ENCODE data around the gene CDT1. TPM values are rescaled to one million over a fixed set of nuclear protein-coding genes. Genes with fewer than 3 reads are reported as not detected.

CDT1 gene
- total and polyA plus RNA-seq, 5 donors = 0.27 to 3.1 (median 0.67) TPM

DNA sequence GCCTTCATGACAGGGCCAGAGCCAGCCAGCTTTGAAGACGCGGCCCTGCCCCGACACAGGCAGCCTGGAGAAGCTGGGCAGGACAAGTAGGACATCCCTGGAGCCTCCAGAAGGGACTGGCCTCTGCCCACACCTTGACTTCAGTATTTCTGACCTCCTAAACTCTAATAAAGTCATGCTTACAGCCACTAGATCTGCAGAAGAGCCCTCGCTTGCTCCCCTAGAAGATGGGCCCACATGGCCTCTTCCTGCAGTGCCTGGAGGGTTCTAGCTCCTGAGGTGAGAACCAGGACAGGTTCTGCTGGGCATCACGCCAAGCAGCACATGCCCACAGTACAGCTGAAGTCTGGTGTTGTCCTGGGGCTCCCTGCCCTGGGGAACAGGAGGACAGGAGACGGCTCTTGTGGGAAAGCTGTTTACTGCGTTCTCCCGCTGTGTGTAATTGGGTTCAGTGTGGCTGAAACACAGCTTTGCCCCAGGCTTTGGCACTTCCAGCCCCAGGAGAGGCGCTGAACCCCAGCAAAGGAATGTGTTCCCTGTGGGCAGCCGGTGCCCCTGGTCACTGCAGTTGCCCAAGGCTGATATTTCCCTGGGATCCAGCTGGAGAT lies 5.6 kb downstream of the CDT1 start:
- DNase-seq = peak in 1 of 3 donors; percentile 55
- intact Hi-C loops (cut with DNase I) = no loop called here
- Histone ChIP-seq H3K4me1 (ENCODE audit: control insufficient read depth, insufficient read depth, low read length) (no peaks in the 10 kb centered on the region), H3K27ac (ENCODE audit: low read length) (no peak overlapping the region), H3K9me3 (ENCODE audit: control insufficient read depth, low read length) (no peaks in the 10 kb centered on the region), H3K4me3 (ENCODE audit: low read length) (no peak overlapping the region), H3K27me3 (ENCODE audit: control insufficient read depth, insufficient read depth) (no peaks in the 10 kb centered on the region)
- no peak for ATAC-seq
- 89% methylated on average over 10 of the region's 10 CpGs for WGBS

DNA sequence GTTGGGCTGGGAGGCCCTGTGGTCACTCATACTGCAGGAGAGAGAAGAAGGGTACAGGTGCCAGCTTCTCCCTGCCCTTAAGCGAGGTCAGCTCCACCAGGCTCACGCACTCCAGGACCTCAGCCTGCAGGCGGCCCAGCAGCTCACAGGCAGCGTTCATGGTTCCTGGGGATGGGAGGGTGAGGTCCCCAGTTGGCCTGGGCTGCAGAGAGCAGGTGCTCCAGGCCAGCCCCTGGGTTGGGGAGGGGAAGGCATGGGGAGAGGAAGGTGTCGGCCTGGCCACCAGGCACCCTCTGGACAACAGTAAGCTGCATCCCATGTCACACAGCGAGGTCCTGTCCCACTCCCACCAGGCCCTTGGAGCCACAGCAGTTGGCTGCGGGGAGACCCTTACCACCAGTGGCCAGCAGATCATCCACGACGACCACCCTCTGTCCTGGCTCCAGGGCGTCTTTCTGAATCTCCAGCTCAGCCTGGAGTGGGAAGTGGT lies 6.1 kb downstream of the CDT1 start:
- intact Hi-C loops (cut with DNase I) = loop anchor here in 1 of 4 donors (10.0 kb wide), 1 partner anchor 355 kb away; no protein-coding TSS in a partner anchor
- DNase-seq = peak in 1 of 3 donors; percentile 41
- Histone ChIP-seq H3K27me3 (ENCODE audit: control insufficient read depth, insufficient read depth) (no peaks in the 10 kb centered on the region), H3K4me1 (ENCODE audit: control insufficient read depth, insufficient read depth, low read length) (no peaks in the 10 kb centered on the region), H3K4me3 (ENCODE audit: low read length) (no peak overlapping the region), H3K27ac (ENCODE audit: low read length) (no peak overlapping the region), H3K9me3 (ENCODE audit: control insufficient read depth, low read length) (no peaks in the 10 kb centered on the region)
- WGBS = 77% methylated on average over 10 of the region's 10 CpGs
- no peak for ATAC-seq

DNA sequence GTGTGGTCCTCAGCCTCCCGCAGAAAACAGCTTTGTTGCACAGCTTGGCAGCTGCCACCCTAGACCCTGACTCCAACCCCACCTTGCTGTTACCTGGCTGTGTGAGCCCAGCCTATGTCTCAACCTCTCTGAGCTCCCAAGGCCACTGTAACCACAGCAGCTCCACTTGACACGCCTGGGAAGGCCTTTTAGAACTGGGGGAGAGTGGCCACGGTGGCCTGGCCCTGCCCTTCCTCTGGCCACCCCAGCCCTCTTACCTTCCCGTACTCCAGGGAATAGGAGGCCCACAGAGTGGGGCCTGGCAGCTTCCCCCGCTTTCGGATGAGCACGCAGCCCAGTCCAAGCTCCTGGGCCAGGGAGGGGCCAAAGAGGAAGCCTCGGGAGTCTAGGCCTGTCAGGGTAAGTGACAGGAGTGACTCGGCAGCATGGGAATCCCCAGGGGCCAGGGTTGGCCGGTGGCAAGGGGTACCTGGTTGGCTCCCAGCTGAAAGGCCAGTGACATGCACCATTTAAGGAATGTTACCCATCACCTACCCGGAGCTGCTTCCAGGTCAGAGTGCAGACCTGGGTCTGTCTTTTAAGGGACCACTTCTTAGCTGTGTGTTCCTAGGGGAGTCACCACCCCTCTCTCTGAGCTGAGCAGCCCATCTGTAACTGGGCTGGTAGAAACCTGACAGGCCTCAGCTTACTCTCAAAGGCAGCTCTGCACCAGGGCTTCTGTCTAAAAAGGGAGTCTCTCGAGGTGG lies 6.8 kb downstream of the CDT1 start:
- no peaks in the 10 kb centered on the region for H3K9me3 ChIP-seq (ENCODE audit: control insufficient read depth, low read length)
- 31% methylated on average over 12 of the region's 12 CpGs for WGBS
- intact Hi-C loops (cut with DNase I) = loop anchor here in 1 of 4 donors (10.0 kb wide), 1 partner anchor 354 kb away; no protein-coding TSS in a partner anchor
- no peaks in the 10 kb centered on the region for H3K4me1 ChIP-seq (ENCODE audit: control insufficient read depth, insufficient read depth, low read length)
- ATAC-seq = no peak
- H3K27me3 ChIP-seq (ENCODE audit: control insufficient read depth, insufficient read depth) = no peaks in the 10 kb centered on the region
- peak in 1 of 3 donors; percentile 76 for DNase-seq
- no peak overlapping the region for H3K27ac ChIP-seq (ENCODE audit: low read length)
- H3K4me3 ChIP-seq (ENCODE audit: low read length) = peak overlapping the region; percentile 62

DNA sequence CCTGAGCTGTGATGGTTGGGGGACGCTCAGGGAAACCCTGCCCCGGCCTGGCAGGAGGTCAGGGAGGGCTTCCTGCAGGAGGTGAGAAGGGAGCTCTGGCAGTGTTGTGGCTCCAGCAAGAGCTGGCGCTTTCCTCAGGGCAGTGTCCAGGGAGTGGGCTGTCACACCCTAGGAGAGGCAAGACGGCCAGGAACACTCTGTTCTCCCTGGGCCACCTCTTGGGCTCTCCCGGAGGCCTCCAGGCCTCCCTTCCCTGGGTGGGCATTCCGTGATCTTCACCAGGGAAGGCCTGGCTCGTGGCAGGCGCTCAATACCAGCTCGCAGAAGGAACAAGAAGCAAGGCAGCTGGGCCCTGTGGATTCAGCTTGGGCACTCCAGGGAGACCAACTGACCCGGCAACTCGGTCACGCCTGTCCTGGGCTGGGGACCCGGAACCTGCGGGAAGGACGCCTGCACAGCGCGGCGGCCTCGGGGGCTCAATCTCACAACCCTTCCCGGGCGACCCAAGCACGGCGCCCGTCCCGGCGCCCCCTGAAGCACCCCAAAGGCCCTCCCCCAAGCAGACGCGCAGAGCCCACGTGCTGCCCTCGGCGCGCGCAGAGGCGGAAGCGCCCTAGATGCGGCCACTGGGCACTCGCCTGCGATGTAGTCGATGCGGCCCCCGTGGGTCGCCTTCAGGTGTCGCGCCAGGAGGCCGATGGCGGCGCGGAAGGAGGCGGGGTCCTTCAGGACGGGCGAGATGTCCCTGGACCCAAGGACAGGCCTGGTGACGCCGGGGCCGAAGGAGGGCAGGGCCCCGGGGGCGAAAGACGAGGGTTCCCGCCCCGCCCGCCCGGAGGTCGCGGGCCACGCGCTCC lies 7.6 kb downstream of the CDT1 start:
- no peaks in the 10 kb centered on the region for H3K4me1 ChIP-seq (ENCODE audit: control insufficient read depth, insufficient read depth, low read length)
- peak; percentile 84 to 95 (median 94) for DNase-seq
- ATAC-seq = peak; percentile 80 to 83
- no peaks in the 10 kb centered on the region for H3K9me3 ChIP-seq (ENCODE audit: control insufficient read depth, low read length)
- peak overlapping the region; percentile 79 for H3K27ac ChIP-seq (ENCODE audit: low read length)
- H3K4me3 ChIP-seq (ENCODE audit: low read length) = peak overlapping the region; percentile 62
- no peaks in the 10 kb centered on the region for H3K27me3 ChIP-seq (ENCODE audit: control insufficient read depth, insufficient read depth)
- 2% methylated on average over 65 of the region's 65 CpGs for WGBS
- intact Hi-C loops (cut with DNase I) = loop anchor here in 1 of 4 donors (10.0 kb wide), 1 partner anchor 354 kb away; no protein-coding TSS in a partner anchor

DNA sequence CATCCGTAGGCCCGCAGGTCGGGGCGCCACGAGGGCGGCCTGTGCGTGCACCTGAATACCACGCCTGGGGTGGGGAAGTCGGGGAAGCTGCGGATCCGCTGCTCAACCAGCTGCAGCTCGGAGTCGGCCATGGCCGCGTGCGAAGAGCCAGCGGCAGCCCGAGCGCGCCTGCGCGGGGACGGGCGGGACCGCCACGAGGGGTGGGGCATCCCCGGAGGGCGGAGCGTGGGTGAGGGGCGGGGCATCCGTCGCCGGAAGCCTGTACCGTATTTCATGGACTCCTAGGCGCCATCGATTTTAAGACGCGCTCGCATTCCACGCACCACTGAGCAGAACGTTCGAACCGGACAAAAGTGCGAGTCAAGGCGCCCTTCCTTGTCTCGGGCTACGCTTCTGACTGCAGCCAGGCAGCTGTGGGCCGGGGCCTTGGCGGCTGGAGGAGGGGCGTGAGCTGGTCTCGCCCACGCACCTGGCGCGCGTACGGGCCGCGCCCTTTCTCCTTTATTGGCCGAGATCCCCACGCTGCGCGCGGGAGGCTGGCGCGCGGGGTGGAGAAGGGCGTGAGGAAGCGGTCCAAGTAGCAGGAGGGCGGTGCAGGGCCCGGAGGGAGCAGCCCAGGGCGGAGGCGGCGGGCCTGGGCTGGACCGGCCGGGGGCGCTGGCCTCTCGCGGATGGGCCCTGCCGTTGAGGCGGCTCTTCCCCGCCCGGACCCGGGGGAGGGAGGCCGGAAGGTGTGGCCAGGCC lies 8.4 kb downstream of the CDT1 start, which contains the start of gene APRT:
TSS of gene APRT (minus strand) at position 160 of the 744 bp plus-strand sequence. CDS start at position 131, 29 bp downstream.
- H3K27ac ChIP-seq (ENCODE audit: low read length) = peak within 1 kb of the TSS; percentile 97
- WGBS = under 1% methylated on average over 84 of the region's 84 CpGs
- peak; percentile 91 for ATAC-seq
- intact Hi-C loops (cut with DNase I) = loop anchor here in 1 of 4 donors (10.0 kb wide), 1 partner anchor 353 kb away; no protein-coding TSS in a partner anchor
- no peaks in the 10 kb centered on the region for H3K9me3 ChIP-seq (ENCODE audit: control insufficient read depth, low read length)
- peak; percentile 94 to 99 (median 97) for DNase-seq
- H3K27me3 ChIP-seq (ENCODE audit: control insufficient read depth, insufficient read depth) = no peaks in the 10 kb centered on the region
- peak within 1 kb of the TSS; percentile 62 for H3K4me3 ChIP-seq (ENCODE audit: low read length)
- no peaks in the 10 kb centered on the region for H3K4me1 ChIP-seq (ENCODE audit: control insufficient read depth, insufficient read depth, low read length)

DNA sequence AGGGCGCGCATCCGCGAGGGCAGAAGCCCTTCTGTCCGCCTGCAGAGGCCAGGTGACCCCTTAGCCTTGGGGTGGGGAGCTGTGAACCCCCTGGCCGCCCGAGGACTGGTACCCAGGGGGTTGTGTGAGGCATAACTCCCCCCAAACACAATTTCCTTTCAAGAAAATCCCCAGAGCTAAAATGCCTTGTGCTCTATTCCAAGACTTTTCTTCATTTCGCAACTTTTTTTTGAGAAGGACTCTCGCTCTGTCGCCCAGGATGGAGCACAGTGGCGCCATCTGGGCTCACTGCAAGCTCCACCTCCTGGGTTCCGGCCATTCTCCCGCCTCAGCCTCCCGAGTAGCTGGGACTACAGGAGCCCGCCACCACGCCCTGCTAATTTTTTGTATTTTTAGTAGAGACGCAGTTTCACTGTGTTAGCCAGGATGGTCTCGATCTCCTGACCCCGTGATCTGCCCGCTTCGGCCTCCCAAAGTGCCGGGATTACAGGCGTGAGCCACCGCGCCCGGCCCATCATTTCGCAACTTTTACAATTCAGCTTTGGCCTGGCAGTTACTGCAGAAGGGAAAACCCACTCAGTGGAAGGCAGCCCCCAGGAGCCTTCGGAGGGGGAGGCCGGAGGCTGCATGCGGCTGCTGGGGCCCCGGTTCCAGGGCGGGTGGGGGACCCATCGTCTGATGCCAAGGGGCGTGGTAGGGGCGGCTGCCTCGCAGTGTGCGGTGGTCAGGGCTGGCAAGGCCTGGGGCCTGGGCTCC lies 9.1 kb downstream of the CDT1 start:
- ATAC-seq (peak; percentile 1 to 5), DNase-seq (peak; percentile 75 to 92 (median 87))
- no peaks in the 10 kb centered on the region for H3K27me3 ChIP-seq (ENCODE audit: control insufficient read depth, insufficient read depth)
- H3K9me3 ChIP-seq (ENCODE audit: control insufficient read depth, low read length) = no peaks in the 10 kb centered on the region
- peak overlapping the region; percentile 62 for H3K4me3 ChIP-seq (ENCODE audit: low read length)
- H3K27ac ChIP-seq (ENCODE audit: low read length) = peak overlapping the region; percentile 97
- H3K4me1 ChIP-seq (ENCODE audit: control insufficient read depth, insufficient read depth, low read length) = no peaks in the 10 kb centered on the region
- WGBS = 45% methylated on average over 37 of the region's 37 CpGs
- intact Hi-C loops (cut with DNase I) = loop anchor here in 1 of 4 donors (10.0 kb wide), 1 partner anchor 352 kb away; no protein-coding TSS in a partner anchor

DNA sequence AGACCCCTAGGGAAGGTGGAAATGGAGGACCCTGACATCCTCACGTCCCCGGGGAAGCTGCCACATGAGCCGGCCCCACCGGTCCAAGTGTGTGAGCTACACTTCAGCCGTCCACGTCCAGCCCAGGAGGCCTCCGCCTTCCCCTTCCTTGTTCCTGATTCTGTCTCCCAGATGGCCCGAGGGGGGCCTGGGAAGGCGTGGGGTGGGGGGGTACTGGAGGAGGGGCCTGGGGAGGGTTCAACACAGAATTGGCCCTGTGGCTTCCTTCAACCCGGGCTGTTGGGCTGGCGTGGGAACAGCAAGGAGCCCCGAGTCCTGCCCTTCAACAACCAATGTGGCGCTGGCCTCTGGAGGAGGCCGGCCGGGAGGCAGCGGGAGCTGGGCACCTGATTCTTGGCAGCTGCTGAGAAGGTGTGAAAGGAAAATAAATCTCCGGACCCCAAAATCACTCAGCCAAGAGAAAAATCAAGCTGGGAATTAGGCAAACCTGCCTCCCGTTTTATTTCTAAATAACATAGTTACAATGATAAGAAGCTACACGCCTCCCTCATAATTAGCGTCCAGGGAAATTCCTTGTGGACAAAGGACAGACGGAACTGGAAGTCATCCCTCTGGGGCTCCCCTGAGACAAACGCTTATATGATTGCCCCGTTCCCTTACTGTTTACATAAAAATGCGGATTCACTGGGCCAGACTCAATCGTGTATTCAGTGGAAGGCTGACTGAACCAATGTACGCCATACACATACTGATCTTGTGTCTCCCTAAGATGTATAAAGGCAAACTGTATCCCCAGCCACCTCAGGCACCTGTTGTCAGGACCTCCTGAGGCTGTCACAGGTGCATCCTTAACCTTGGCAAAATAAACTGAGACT lies 9.9 kb downstream of the CDT1 start:
- DNase-seq (peak in 1 of 3 donors; percentile 23), ATAC-seq (no peak)
- no peaks in the 10 kb centered on the region for H3K27me3 ChIP-seq (ENCODE audit: control insufficient read depth, insufficient read depth)
- intact Hi-C loops (cut with DNase I) = loop anchor here in 1 of 4 donors (10.0 kb wide), 1 partner anchor 351 kb away; no protein-coding TSS in a partner anchor
- H3K9me3 ChIP-seq (ENCODE audit: control insufficient read depth, low read length) = no peaks in the 10 kb centered on the region
- WGBS = 49% methylated on average over 26 of the region's 26 CpGs
- H3K27ac ChIP-seq (ENCODE audit: low read length) = no peak overlapping the region
- H3K4me1 ChIP-seq (ENCODE audit: control insufficient read depth, insufficient read depth, low read length) = no peaks in the 10 kb centered on the region
- no peak overlapping the region for H3K4me3 ChIP-seq (ENCODE audit: low read length)

DNA sequence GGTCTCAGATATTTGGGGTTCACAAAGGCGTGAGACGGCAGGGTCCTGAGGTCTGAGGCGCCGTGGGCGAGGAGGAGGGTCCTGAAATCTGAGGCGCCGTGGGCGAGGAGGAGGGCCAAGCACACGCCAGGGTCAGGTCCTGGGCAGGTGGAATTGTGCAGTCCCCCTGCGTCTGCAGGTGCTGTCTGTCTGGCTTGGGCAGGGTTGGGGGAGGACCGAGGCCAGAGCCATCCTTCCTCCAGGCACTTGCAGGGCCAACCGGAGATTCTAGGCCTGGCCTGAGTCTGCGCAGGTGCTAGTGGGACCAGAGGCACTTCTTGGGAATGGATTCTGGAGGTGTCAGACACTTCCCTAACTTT lies 10.5 kb downstream of the CDT1 start:
- ATAC-seq = no peak
- no peaks in the 10 kb centered on the region for H3K9me3 ChIP-seq (ENCODE audit: control insufficient read depth, low read length)
- intact Hi-C loops (cut with DNase I) = loop anchor here in 1 of 4 donors (10.0 kb wide), 1 partner anchor 351 kb away; no protein-coding TSS in a partner anchor

DNA sequence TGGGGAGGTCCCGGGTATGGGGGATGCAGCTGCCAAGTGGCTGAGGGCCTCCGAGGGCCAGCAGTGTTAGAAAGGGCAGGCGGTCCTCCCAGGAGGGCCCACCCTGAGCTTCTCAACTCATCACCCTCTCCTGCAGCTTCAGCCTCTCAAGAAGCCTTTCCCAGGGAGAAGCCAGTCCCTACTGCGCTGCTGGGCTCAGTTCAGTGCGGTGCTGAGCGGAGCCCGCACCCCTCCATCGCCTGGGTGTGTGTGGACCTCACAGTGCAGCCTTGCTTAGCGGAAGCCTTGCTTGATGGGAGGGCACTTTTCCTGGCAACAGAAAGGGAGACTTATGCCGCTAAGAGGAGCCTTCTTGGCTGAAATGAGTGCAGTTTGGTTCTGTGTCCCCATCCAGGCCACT lies 11.6 kb downstream of the CDT1 start:
- H3K4me1 ChIP-seq (ENCODE audit: control insufficient read depth, insufficient read depth, low read length) = no peaks in the 10 kb centered on the region
- no peaks in the 10 kb centered on the region for H3K27me3 ChIP-seq (ENCODE audit: control insufficient read depth, insufficient read depth)
- no peak overlapping the region for H3K27ac ChIP-seq (ENCODE audit: low read length)
- H3K4me3 ChIP-seq (ENCODE audit: low read length) = no peak overlapping the region
- WGBS = 78% methylated on average over 10 of the region's 10 CpGs
- ATAC-seq = no peak
- no peak for DNase-seq
- no peaks in the 10 kb centered on the region for H3K9me3 ChIP-seq (ENCODE audit: control insufficient read depth, low read length)
- intact Hi-C loops (cut with DNase I) = loop anchor here in 1 of 4 donors (10.0 kb wide), 1 partner anchor 350 kb away; no protein-coding TSS in a partner anchor

More for the DNA sequence above, 10.5 kb downstream of the CDT1 start:
- Histone ChIP-seq H3K4me1 (ENCODE audit: control insufficient read depth, insufficient read depth, low read length) (no peaks in the 10 kb centered on the region), H3K4me3 (ENCODE audit: low read length) (no peak overlapping the region), H3K27me3 (ENCODE audit: control insufficient read depth, insufficient read depth) (no peaks in the 10 kb centered on the region), H3K27ac (ENCODE audit: low read length) (no peak overlapping the region)
- WGBS = 91% methylated on average over 13 of the region's 13 CpGs
- no peak for DNase-seq
